Globus pallidus (tissue), 1 donor: ENCODE measurements around the gene ZBED4.

Experiments
- DNase-seq: peaks from one replicate; pipeline ENCODE4 v3.0.0-alpha.2; 2015; ENCODE audit warnings: low spot score

Gene ZBED4

DNA sequence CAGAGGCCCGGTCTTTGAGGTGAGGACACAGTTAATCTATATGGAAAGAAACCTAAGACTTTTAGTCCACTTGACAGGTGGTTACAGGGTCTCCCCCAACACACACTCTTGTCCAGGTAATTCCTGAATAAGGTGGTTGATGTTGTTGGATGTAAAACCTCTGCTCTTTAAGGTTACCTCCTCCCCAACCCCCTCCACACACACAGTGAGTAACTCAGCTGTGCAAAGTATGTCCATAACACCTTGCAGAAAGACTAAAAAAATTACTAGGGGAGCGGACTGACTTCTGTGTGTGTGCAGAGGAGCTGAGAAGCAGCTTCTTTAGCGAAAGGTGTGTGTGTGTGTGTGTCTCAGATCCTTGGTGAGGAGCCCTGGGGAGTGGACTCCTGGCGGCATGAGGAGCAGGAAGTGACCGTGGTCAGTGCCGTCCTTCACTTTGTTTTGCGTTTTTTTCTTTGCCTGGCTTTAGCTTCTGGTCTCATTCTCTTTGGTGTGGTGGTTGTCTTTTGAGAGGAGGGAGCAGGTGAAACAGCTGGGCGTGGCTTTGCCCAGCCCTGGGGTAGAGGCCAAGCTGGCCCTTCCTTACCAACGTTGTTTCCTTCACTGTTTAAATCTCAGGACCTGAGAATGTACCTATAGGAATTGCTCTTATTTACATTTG, 1.7 kb downstream of the ZBED4 start:
- DNase-seq, result no peak

- DNase-seq, result no peak
Observed at GRCh38 chr22:49856343-49856742, 2.7 kb downstream of the ZBED4 start.

DNA sequence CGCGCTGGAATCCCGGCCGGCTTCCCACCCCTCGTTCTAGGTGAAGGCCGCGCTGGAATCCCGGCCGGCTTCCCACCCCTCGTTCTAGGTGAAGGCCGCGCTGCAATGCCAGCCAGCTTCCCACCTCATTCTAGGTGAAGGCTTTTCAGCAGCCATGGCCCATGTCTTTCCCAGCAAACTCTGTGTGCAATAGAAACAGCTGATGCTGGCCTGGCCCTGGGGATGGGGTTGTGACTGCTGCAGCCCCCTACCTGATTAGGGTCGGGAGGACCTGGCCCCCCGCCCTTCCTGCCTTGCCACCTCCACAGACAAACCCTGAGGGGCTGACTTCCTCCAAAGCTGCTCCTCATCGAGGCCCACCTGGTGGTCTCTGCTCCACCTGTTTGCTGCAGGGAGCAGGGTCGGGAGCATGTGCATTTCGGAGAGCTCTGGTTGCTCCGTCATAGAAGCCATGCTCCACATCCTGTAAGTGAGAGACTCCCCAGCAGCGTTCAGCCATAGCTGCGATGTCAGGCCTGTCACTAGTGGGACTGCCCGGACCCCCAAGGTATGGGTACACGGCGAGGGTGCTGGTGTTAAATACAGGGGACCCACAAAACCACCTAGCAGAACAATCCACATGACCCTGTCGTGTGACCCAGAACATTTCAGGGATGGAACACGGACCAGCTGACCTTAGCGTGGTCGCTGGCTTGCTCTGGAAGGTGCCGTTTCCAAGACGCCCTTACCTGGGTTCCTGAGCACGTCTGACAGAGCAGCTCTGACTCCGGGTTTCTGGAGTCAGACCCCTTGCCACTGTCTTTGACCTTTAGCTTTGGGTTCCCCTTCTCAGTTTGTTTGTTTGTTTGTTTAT, 3.3 kb downstream of the ZBED4 start:
- no peak for DNase-seq

DNA sequence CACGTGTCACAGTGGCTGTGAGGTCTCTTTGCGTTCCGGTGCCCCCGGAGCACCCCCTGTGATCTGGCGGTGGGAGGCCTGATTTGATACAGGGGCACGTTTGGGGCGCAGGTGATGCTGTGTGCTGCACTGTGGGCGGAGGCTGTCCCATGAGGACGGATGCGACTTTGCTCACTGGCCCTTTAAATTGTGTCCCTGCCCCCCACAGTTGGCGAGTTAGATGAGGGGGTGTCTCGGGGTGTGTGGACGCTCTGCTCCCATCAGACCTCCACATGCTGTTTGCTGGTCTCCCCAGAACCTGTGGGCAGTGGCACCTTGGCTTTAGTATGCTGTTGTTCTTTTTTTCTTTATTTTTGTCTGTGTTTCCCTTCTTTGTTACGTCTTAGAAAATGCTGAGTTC, 5.2 kb downstream of the ZBED4 start:
- DNase-seq, result no peak

- no peak for DNase-seq
Observed at GRCh38 chr22:49861642-49862495, 8.2 kb downstream of the ZBED4 start.

DNA sequence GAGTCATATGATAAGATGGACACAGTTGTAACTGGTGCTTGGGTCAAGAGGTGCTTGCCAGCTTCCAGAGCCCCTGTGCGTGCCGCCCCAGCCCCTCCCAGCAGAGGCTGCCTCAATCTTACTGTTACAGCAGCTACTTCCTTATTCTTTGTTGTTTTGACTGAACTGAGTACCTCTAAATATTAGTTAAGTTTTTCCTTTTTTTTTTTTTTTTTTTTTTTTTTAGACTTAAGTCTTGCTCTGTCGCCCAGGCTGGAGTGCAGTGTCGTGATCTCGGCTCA, 8.8 kb downstream of the ZBED4 start:
- no peak for DNase-seq

GRCh38 chr22:49863931-49864330, 10.3 kb downstream of the ZBED4 start:
- no peak for DNase-seq

- no peak for DNase-seq
Observed at GRCh38 chr22:49865156-49865555, 11.5 kb downstream of the ZBED4 start.

- no peak for DNase-seq
Observed at GRCh38 chr22:49866134-49866533, 12.5 kb downstream of the ZBED4 start.

- no peak for DNase-seq
Observed at GRCh38 chr22:49866646-49867045, 13.0 kb downstream of the ZBED4 start.

DNA sequence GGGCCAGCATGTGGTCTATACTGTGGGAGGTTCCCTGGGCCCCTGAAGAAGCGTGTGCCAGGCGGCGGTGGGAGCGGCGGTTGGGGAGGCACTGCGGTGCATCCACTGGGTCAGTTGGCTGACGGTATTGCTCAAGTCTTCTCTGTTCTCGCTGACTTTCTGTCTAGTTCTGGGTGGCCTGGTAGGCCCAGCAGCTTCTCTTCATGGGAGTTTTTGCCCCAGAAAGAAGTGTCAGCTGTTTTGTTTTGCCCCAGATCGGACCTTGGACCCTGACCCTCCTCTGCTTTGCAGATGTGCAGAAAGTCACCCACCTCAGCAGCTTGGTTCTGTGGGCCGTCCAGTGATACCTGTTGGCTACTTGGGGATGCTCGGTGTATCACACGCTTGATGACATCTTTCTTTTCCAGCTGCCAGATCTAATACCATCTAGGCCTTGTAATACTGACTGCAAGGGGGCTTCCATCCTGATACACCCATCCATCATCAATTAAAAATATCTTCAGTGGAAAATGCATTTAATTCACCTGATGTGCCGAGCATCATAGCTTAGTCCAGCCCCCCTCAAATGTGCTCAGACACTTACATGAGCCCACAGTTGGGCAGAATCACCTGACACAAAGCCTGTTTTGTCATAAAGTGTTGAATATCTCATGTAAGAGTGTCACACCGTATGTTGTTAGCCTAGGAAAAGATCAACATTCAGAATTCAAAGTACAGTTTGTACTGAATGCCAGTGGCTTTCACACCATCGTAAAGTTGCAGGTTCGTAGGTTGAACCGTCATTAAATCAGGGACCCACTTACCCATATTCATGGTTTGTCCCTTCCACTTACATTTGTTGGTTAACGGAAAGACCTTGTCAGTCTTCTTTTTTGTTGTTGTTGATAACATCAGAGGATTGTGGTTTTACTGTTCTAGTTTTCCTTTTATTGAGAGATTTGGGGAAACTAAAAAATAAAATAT, 13.9 kb downstream of the ZBED4 start:
- DNase-seq, result no peak

DNA sequence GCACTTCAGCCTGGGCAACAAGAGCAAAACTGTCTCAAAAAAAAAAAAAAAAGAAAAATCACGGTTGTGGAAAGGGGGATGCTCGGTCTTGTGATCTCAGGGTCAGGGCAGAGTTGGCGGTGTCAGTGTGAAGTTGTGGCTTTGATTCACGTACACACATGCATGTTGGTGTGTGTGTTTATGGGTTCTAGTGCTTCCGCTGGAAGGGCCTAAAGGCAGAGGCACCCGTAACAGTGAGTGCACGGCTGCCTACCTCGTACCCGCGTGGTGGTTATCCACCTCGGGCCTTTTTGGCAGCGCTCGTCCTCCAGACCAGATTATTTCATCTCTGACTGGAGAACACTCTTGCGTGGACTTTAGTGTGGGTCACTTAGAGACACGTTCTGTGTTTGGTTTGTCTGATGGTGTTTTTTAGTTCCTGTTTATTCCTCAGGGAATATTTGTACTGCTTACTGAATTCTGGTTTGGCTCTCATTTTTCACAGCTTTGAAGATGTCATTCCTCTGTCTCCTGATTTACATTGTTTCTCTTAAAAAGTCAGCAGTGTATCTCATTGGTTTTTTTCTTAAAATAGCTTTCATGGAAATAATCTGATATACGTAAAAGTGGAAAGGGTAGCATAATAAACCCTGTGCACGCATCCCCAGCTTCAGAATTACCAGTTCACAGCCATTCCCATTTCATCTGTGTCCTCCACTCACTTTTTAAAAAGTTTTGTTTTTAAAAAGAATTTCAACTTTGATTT, 15.6 kb downstream of the ZBED4 start:
- DNase-seq, result no peak

GRCh38 chr22:49869845-49870712, 16.4 kb downstream of the ZBED4 start:
- DNase-seq, result no peak

DNA sequence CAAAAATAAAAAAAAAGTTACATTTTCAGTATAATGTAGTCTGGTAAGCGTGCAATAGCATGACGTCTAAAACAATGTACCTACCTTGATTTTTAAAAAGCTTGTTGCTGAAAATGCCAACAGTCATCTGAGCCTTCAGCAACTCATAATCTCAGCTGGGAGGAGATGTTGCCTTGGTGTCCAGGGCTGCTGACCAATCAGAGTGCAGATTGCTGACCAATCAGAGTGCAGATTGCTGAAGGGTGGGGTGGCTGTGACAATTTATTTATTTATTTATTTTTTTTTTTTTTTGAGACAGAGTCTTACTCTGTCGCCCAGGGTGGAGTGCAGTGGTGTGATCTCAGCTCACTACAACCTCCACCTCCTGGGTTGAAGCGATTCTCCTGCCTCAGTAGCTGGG, 17.8 kb downstream of the ZBED4 start:
- no peak for DNase-seq

- DNase-seq, result no peak
Observed at GRCh38 chr22:49872347-49872746, 18.7 kb downstream of the ZBED4 start.

DNA sequence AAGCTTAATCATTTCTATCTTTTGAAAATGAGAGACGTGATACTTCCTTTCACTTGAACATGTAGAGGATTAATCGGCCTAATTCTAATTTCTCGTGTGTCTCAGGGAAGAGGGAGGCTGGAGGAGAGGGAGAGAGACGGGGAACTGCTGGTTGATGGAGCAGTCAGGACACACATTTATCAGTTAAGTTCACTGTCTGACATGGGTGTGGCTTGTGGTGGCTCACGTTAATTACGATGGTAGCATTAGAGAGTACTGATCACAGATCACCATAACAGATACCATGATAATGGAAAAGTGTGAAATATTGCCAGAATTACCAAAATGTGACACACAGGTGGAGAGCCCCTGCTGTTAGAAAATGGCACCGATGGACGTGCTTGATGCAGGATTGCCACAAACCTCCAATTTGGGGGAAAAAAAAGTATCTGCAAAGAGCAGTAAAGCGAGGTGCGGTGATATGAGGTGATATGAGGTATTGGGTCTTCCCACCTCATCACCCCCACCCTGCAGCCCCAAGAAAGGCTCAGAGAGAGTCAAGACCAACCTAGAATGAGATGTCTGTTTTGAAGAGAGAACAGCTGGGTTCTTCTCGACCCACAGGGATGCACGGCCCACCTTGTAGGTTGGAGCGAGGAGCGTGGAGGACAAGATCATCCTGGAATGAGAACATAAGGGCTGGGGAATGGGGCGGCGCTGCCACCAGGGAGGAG, 19.7 kb downstream of the ZBED4 start:
- no peak for DNase-seq

DNA sequence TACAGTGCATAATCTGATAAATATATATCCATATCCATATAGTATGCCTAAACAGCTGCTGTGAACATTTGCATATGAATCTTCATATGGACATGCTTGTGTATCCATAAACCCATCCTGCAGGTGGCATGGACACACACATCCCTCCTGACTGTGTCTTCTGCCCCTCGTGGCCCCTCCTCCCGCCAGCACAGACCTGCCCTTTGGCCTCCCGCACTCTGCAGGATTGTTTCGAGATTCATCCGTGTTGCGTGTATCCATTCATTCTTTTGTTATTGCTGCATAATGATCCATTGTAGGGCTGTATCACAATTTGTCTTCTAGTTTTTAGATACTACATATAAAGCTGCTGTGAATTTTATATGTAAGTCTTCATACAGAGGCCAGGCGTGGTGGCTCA, 24.0 kb downstream of the ZBED4 start:
- DNase-seq, result no peak

GRCh38 chr22:49878206-49878605, 24.6 kb downstream of the ZBED4 start:
- no peak for DNase-seq

- DNase-seq, result no peak
Observed at GRCh38 chr22:49879871-49880270, 26.2 kb downstream of the ZBED4 start.
